ENCODE data around the gene SYDE1. TPM values are rescaled to one million over a fixed set of nuclear protein-coding genes. Genes with fewer than 3 reads are reported as not detected.

Gene SYDE1
- total RNA-seq, 1 donor from 2014 or later = 25.1 TPM

DNA sequence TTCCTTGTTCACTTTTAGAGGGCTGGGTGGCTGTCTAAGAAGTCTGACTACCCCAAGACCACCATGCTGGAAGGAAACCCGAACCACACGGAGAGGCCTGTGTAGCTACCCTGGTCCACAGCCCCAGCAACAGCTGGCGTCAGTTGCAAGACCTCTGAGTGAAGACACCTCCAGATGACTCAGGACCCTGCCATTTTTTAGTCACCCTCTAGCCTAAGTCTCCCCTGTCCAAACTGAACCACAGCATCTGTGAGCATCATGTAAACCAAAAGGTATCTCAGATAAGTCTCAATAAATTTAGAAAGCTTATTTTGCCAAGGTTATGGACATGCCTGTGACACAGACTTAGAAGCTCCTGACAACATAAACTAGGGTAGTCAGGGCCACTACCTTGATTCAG, 2.2 kb upstream of the SYDE1 start:
- TF ChIP-seq, protein P1, sequence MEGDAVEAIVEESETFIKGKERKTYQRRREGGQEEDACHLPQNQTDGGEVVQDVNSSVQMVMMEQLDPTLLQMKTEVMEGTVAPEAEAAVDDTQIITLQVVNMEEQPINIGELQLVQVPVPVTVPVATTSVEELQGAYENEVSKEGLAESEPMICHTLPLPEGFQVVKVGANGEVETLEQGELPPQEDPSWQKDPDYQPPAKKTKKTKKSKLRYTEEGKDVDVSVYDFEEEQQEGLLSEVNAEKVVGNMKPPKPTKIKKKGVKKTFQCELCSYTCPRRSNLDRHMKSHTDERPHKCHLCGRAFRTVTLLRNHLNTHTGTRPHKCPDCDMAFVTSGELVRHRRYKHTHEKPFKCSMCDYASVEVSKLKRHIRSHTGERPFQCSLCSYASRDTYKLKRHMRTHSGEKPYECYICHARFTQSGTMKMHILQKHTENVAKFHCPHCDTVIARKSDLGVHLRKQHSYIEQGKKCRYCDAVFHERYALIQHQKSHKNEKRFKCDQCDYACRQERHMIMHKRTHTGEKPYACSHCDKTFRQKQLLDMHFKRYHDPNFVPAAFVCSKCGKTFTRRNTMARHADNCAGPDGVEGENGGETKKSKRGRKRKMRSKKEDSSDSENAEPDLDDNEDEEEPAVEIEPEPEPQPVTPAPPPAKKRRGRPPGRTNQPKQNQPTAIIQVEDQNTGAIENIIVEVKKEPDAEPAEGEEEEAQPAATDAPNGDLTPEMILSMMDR (IDR thresholded peaks at IDR 0.05; ENCODE audit: unreplicated experiment) = no peak
- Mint-ChIP-seq H3K27me3 (ENCODE audit: low read depth) (no peaks in the 10 kb centered on the region), H3K27ac (no peak overlapping the region), H3K36me3 (peaks cover 8% of the 10 kb centered on the region), H3K9me3 (peaks cover 27% of the 10 kb centered on the region), H3K4me1 (peaks cover 18% of the 10 kb centered on the region), H3K4me3 (no peak overlapping the region)
- no peak for DNase-seq (ENCODE audit: low spot score in 2 of 2, unreplicated experiment in 2 of 2)

DNA sequence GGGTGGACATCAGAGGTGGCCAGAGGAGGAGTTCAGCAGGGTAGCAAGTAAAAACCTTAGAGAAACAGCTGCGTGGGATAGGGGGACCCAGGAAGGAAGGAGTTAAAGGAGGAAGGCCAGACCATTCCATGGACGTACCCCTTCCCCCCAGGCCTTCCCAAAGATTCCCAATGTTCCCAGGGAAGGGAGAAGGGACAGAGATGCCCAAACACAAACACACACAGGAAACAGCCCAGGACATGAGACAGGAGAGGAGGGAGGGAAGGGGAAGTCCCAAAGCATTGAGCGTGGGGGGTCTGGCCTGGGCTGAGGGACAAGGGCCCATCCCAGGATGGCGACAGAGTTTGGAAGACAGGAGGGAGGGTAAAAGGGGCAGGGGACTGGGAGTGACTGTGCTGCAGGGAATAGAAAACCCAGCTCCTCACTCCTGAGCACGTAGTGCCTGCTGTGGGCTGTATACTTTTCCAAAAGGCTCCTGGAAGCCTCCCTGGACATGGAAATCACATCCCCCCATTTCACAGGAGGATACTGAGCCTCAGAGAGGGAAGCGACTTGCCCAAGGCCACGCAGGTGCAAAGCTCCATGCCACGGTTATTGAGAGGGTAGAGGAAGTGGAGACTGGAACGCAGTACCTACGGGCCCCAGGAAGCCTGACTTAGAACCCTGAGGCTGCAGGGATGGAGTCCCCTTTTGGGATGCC, 1.1 kb downstream of the SYDE1 start:
- Mint-ChIP-seq H3K27ac (peak overlapping the region; percentile 86), H3K9me3 (peaks cover 18% of the 10 kb centered on the region), H3K4me1 (peaks cover 18% of the 10 kb centered on the region), H3K27me3 (ENCODE audit: low read depth) (no peaks in the 10 kb centered on the region), H3K36me3 (peaks cover 18% of the 10 kb centered on the region), H3K4me3 (peak overlapping the region; percentile 72)
- TF ChIP-seq, protein P1 (IDR thresholded peaks at IDR 0.05; ENCODE audit: unreplicated experiment) = no peak
- no peak for DNase-seq (ENCODE audit: low spot score in 2 of 2, unreplicated experiment in 2 of 2)

DNA sequence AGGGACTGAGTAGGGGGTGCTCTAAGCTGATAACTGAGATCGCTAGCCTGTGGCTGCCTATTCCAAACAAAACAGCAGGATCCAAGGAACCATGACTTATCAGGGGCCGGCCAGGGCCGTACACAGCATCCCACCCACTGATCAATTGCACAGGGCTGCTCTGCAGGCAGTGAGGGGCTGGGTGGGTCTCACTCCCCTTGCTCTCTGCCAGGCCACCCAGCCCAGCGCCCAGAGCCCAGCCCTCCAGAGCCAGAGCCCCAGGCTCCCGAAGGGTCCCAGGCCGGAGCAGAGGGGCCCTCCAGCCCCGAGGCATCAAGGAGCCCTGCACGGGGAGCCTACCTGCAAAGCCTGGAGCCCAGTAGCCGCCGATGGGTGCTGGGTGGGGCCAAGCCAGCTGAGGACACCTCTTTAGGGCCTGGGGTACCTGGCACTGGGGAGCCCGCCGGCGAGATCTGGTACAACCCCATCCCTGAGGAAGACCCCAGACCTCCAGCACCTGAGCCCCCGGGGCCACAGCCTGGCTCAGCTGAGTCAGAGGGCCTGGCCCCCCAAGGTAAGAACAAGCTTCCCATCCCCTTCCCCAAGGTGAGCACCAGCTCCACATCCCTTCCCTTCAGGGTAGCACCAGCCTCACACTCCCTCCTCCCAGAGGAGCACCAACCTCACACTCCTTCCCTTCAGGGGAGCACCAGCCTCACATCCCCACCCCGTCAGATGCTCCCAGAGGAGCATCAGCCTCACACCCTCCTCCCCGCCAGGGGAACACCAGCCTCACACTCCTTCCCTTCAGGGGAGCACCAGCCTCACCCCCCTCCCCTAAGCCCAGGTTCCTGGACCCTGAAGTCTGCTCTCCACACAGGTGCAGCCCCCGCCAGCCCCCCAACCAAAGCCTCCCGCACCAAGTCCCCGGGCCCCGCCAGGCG, 1.9 kb downstream of the SYDE1 start:
- H3K27me3 Mint-ChIP-seq (ENCODE audit: low read depth) = no peaks in the 10 kb centered on the region
- H3K9me3 Mint-ChIP-seq = peaks cover 12% of the 10 kb centered on the region
- H3K4me1 Mint-ChIP-seq = peaks cover 18% of the 10 kb centered on the region
- TF ChIP-seq, protein P1 (IDR thresholded peaks at IDR 0.05; ENCODE audit: unreplicated experiment) = no peak
- H3K4me3 Mint-ChIP-seq = peak overlapping the region; percentile 72
- peak overlapping the region; percentile 86 for H3K27ac Mint-ChIP-seq
- DNase-seq (ENCODE audit: low spot score in 2 of 2, unreplicated experiment in 2 of 2) = no peak
- H3K36me3 Mint-ChIP-seq = peaks cover 14% of the 10 kb centered on the region

DNA sequence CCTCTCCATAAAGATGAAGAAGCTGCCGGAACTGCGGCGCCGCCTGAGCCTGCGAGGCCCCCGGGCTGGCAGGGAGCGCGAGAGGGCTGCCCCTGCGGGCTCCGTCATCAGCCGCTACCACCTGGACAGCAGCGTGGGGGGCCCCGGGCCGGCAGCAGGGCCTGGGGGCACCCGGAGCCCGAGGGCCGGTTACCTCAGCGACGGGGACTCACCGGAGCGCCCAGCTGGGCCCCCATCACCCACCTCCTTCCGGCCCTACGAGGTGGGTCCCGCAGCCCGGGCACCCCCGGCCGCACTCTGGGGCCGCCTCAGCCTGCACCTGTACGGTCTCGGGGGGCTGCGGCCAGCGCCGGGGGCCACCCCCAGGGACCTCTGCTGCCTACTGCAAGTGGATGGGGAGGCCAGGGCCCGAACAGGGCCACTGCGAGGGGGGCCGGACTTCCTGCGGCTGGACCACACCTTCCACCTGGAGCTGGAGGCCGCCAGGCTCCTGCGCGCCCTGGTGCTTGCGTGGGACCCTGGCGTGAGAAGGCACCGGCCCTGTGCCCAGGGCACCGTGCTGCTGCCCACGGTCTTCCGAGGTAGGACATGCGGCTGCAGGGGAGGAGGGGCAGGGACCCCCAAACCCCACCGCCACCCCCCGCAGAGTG, 2.7 kb downstream of the SYDE1 start:
- TF ChIP-seq, protein P1 (IDR thresholded peaks at IDR 0.05; ENCODE audit: unreplicated experiment) = no peak
- Mint-ChIP-seq H3K9me3 (peaks cover 4% of the 10 kb centered on the region), H3K27me3 (ENCODE audit: low read depth) (no peaks in the 10 kb centered on the region), H3K36me3 (peaks cover 11% of the 10 kb centered on the region), H3K4me3 (no peak overlapping the region), H3K27ac (no peak overlapping the region), H3K4me1 (peaks cover 18% of the 10 kb centered on the region)
- DNase-seq (ENCODE audit: low spot score in 2 of 2, unreplicated experiment in 2 of 2) = no peak

DNA sequence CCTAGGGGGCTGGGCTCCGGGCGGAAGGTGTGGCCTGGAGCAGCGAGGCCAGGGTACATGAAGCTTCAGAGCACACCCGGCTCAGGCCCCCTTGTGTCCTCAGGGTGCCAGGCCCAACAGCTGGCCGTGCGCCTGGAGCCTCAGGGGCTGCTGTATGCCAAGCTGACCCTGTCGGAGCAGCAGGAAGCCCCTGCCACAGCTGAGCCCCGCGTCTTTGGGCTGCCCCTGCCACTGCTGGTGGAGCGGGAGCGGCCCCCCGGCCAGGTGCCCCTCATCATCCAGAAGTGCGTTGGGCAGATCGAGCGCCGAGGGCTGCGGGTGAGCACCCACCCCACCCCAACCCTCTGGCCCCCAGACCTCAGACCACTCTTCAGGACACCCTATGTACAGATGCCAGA, 3.2 kb downstream of the SYDE1 start:
- Mint-ChIP-seq H3K9me3 (no peaks in the 10 kb centered on the region), H3K36me3 (peaks cover 11% of the 10 kb centered on the region), H3K4me3 (no peak overlapping the region), H3K27ac (no peak overlapping the region), H3K27me3 (ENCODE audit: low read depth) (no peaks in the 10 kb centered on the region), H3K4me1 (peaks cover 18% of the 10 kb centered on the region)
- TF ChIP-seq, protein P1 (IDR thresholded peaks at IDR 0.05; ENCODE audit: unreplicated experiment) = no peak
- no peak for DNase-seq (ENCODE audit: low spot score in 2 of 2, unreplicated experiment in 2 of 2)

Data from mesothelial cell of epicardium (in vitro differentiated cells).